B cell (primary cell): ENCODE data around the gene PDE3A.

ENCODE experiments used
- CTCF ChIP-seq: fragments of 200-600 bp; IDR thresholded peaks from one replicate; pipeline ENCODE4 v1.8.0; 2022; ENCODE audit warnings: antibody characterized with exemption, mild to moderate bottlenecking
- EZH2 ChIP-seq: IDR thresholded peaks from 2 replicates; pipeline ENCODE4 v1.6.1; 2012; ENCODE audit warnings: borderline replicate concordance, low read depth, mild to moderate bottlenecking, moderate library complexity, low read length; ENCODE audit not compliant: insufficient read depth, poor library complexity, severe bottlenecking

GRCh38 chr12:20577054-20577453 is 208.7 kb downstream of the PDE3A start:
- no peak for TF ChIP-seq EZH2
- no peak for TF ChIP-seq CTCF
